ENCODE results near the gene CD53.
"Not testable (repeated sequence)": the region's sequence is repeated elsewhere in the genome, so short reads cannot be mapped to it uniquely, and the experiment has no call there.

CD53 gene

GRCh38 chr1:110872745-110873720 is at the start of gene CD53:
Gene CD53 (plus strand): TSS chr1:110873148. CDS start chr1:110891409, 18,261 bp downstream.
- no peaks in the 10 kb centered on the region for H3K9me2 ChIP-seq (replicated peaks; ENCODE audit: insufficient read depth, low read length)
- H3K27me3 ChIP-seq (ENCODE audit: low read length): no peaks in the 10 kb centered on the region
- H3K36me3 ChIP-seq (ENCODE audit: low read length): peaks cover 12% of the 10 kb centered on the region; the same call in 1 of the 2 replicates
- peaks cover 51% of the 10 kb centered on the region for H3K79me2 ChIP-seq (ENCODE audit: insufficient read depth, low read length)
- H3K9me3 ChIP-seq (ENCODE audit: insufficient read depth, low read length): peaks cover 9% of the 10 kb centered on the region; the same call in 1 of the 2 replicates
- H3K27ac ChIP-seq (ENCODE audit: low read depth, low read length): peak within 1 kb of the TSS; percentile 97
- peak within 1 kb of the TSS; percentile 85 for H3K4me2 ChIP-seq (ENCODE audit: low read depth, low read length, poor library complexity, severe bottlenecking)
- H3K4me3 ChIP-seq (ENCODE audit: insufficient read depth, low read length, poor library complexity, severe bottlenecking): peak within 1 kb of the TSS; percentile 96
- H3F3A ChIP-seq (ENCODE audit: insufficient read depth): peaks cover 44% of the 10 kb centered on the region
- H2AFZ ChIP-seq (ENCODE audit: low read depth, low read length, severe bottlenecking): no peak within 1 kb of the TSS
- H4K20me1 ChIP-seq (ENCODE audit: low read depth, low read length): peaks cover 13% of the 10 kb centered on the region; the same call in 1 of the 2 replicates
- peak within 1 kb of the TSS; percentile 91 for H3K9ac ChIP-seq (ENCODE audit: low read length)
- TF ChIP-seq CTCF (IDR thresholded peaks at IDR 0.05; ENCODE audit: insufficient read depth, low read length, poor library complexity, severe bottlenecking) (no peak), EZH2phosphoT487 (conservative IDR thresholded peaks at IDR 0.05; ENCODE audit: low read length) (no peak)

- Histone ChIP-seq H3K27me3 (ENCODE audit: low read length) (no peaks in the 10 kb centered on the region), H3K9me2 (replicated peaks; ENCODE audit: insufficient read depth, low read length) (no peaks in the 10 kb centered on the region), H3K9me3 (ENCODE audit: insufficient read depth, low read length) (no peaks in the 10 kb centered on the region), H2AFZ (ENCODE audit: low read depth, low read length, severe bottlenecking) (no peak overlapping the region), H3K9ac (ENCODE audit: low read length) (no peak overlapping the region), H4K20me1 (ENCODE audit: low read depth, low read length) (no peaks in the 10 kb centered on the region), H3K4me2 (ENCODE audit: low read depth, low read length, poor library complexity, severe bottlenecking) (no peak overlapping the region), H3K79me2 (ENCODE audit: insufficient read depth, low read length) (no peaks in the 10 kb centered on the region), H3K4me3 (ENCODE audit: insufficient read depth, low read length, poor library complexity, severe bottlenecking) (no peak overlapping the region), H3F3A (ENCODE audit: insufficient read depth) (peaks cover 6% of the 10 kb centered on the region), H3K36me3 (ENCODE audit: low read length) (no peaks in the 10 kb centered on the region), H3K27ac (ENCODE audit: low read depth, low read length) (no peak overlapping the region)
- TF ChIP-seq EZH2phosphoT487 (conservative IDR thresholded peaks at IDR 0.05; ENCODE audit: low read length) (no peak), CTCF (IDR thresholded peaks at IDR 0.05; ENCODE audit: insufficient read depth, low read length, poor library complexity, severe bottlenecking) (no peak)
Measured at GRCh38 chr1:110824192-110824591, 48.8 kb upstream of the CD53 start.

- H3K79me2 ChIP-seq (ENCODE audit: insufficient read depth, low read length): no peaks in the 10 kb centered on the region
- no peaks in the 10 kb centered on the region for H3K9me2 ChIP-seq (replicated peaks; ENCODE audit: insufficient read depth, low read length)
- no peak overlapping the region for H3K4me3 ChIP-seq (ENCODE audit: insufficient read depth, low read length, poor library complexity, severe bottlenecking)
- H3K36me3 ChIP-seq (ENCODE audit: low read length): no peaks in the 10 kb centered on the region
- no peaks in the 10 kb centered on the region for H3K9me3 ChIP-seq (ENCODE audit: insufficient read depth, low read length)
- peak overlapping the region; percentile 15 for H2AFZ ChIP-seq (ENCODE audit: low read depth, low read length, severe bottlenecking)
- peak overlapping the region; percentile 62 for H3K4me2 ChIP-seq (ENCODE audit: low read depth, low read length, poor library complexity, severe bottlenecking)
- H4K20me1 ChIP-seq (ENCODE audit: low read depth, low read length): no peaks in the 10 kb centered on the region
- peaks cover 6% of the 10 kb centered on the region for H3F3A ChIP-seq (ENCODE audit: insufficient read depth)
- H3K27ac ChIP-seq (ENCODE audit: low read depth, low read length): peak overlapping the region; percentile 79
- no peaks in the 10 kb centered on the region for H3K27me3 ChIP-seq (ENCODE audit: low read length)
- H3K9ac ChIP-seq (ENCODE audit: low read length): peak overlapping the region; percentile 7; the same call in 1 of the 2 replicates
- TF ChIP-seq EZH2phosphoT487 (conservative IDR thresholded peaks at IDR 0.05; ENCODE audit: low read length): no peak
- peak; percentile 82 for TF ChIP-seq CTCF (IDR thresholded peaks at IDR 0.05; ENCODE audit: insufficient read depth, low read length, poor library complexity, severe bottlenecking)
Measured at GRCh38 chr1:110829955-110830553, 42.9 kb upstream of the CD53 start.

- H3K9ac ChIP-seq (ENCODE audit: low read length); H3K79me2 ChIP-seq (ENCODE audit: insufficient read depth, low read length); H3K9me2 ChIP-seq (replicated peaks; ENCODE audit: insufficient read depth, low read length); H3K4me3 ChIP-seq (ENCODE audit: insufficient read depth, low read length, poor library complexity, severe bottlenecking); H3K27ac ChIP-seq (ENCODE audit: low read depth, low read length); H3F3A ChIP-seq (ENCODE audit: insufficient read depth); H2AFZ ChIP-seq (ENCODE audit: low read depth, low read length, severe bottlenecking); H3K36me3 ChIP-seq (ENCODE audit: low read length); H4K20me1 ChIP-seq (ENCODE audit: low read depth, low read length); H3K4me2 ChIP-seq (ENCODE audit: low read depth, low read length, poor library complexity, severe bottlenecking); H3K27me3 ChIP-seq (ENCODE audit: low read length); H3K9me3 ChIP-seq (ENCODE audit: insufficient read depth, low read length): not testable (repeated sequence)
Measured at GRCh38 chr1:110833779-110834178, 39.2 kb upstream of the CD53 start.

All from SU-DHL-6 (cell line).